ENCODE results near the gene PHKA1. TPM values are rescaled to one million over a fixed set of nuclear protein-coding genes. Genes with fewer than 3 reads are reported as not detected.
"Not testable (repeated sequence)": the region's sequence is repeated elsewhere in the genome, so short reads cannot be mapped to it uniquely, and the experiment has no call there.

Gene PHKA1
- total RNA-seq = 1 to 10 TPM; 4.2 to 9.9 TPM

GRCh38 chrX:72713599-72714477 lies at the start of gene PHKA1:
Gene PHKA1 (minus strand): TSS chrX:72714306. CDS start chrX:72713880, 426 bp downstream.
- not testable (repeated sequence) for H3K9me3 Mint-ChIP-seq; H3K36me3 Mint-ChIP-seq (ENCODE audit: low read depth); H3K27me3 Mint-ChIP-seq; H3K4me1 Mint-ChIP-seq
- Mint-ChIP-seq H3K27ac (peak within 1 kb of the TSS; percentile 51), H3K4me3 (peak within 1 kb of the TSS; percentile 71)
- peak; percentile 83 for ATAC-seq (replicated peaks)

GRCh38 chrX:72760454-72760853 lies 46.3 kb upstream of the PHKA1 start:
- not testable (repeated sequence) for H3K36me3 Mint-ChIP-seq (ENCODE audit: low read depth); H3K9me3 Mint-ChIP-seq; ATAC-seq (replicated peaks); H3K4me1 Mint-ChIP-seq; H3K27me3 Mint-ChIP-seq; H3K27ac Mint-ChIP-seq; H3K4me3 Mint-ChIP-seq

- H3K27me3 Mint-ChIP-seq; H3K4me1 Mint-ChIP-seq; H3K27ac Mint-ChIP-seq; H3K36me3 Mint-ChIP-seq (ENCODE audit: low read depth); H3K4me3 Mint-ChIP-seq; H3K9me3 Mint-ChIP-seq; ATAC-seq (replicated peaks): not testable (repeated sequence)
Measured at GRCh38 chrX:72748545-72748944, 34.4 kb upstream of the PHKA1 start.

GRCh38 chrX:72745546-72745945 lies 31.4 kb upstream of the PHKA1 start:
- not testable (repeated sequence) for H3K27ac Mint-ChIP-seq; H3K27me3 Mint-ChIP-seq; H3K4me1 Mint-ChIP-seq; H3K9me3 Mint-ChIP-seq; H3K36me3 Mint-ChIP-seq (ENCODE audit: low read depth); H3K4me3 Mint-ChIP-seq; ATAC-seq (replicated peaks)

GRCh38 chrX:72735561-72735960 lies 21.5 kb upstream of the PHKA1 start:
- Mint-ChIP-seq H3K27me3 (peaks cover 42% of the 10 kb centered on the region), H3K36me3 (ENCODE audit: low read depth) (no peaks in the 10 kb centered on the region)

GRCh38 chrX:72733636-72734035 lies 19.5 kb upstream of the PHKA1 start:
- H3K4me1 Mint-ChIP-seq; ATAC-seq (replicated peaks); H3K9me3 Mint-ChIP-seq; H3K36me3 Mint-ChIP-seq (ENCODE audit: low read depth); H3K4me3 Mint-ChIP-seq; H3K27ac Mint-ChIP-seq: not testable (repeated sequence)
- H3K27me3 Mint-ChIP-seq = peaks cover 41% of the 10 kb centered on the region

More at GRCh38 chrX:72735561-72735960, 21.5 kb upstream of the PHKA1 start:
- Mint-ChIP-seq H3K27ac (no peak overlapping the region), H3K4me1 (no peaks in the 10 kb centered on the region), H3K9me3 (no peaks in the 10 kb centered on the region), H3K4me3 (no peak overlapping the region)
- no peak for ATAC-seq (replicated peaks)

- H3K36me3 Mint-ChIP-seq (ENCODE audit: low read depth) = no peaks in the 10 kb centered on the region
- ATAC-seq (replicated peaks) = no peak
- H3K4me3 Mint-ChIP-seq = no peak overlapping the region
- H3K27ac Mint-ChIP-seq = no peak overlapping the region
- no peaks in the 10 kb centered on the region for H3K4me1 Mint-ChIP-seq
- peaks cover 17% of the 10 kb centered on the region for H3K27me3 Mint-ChIP-seq
- H3K9me3 Mint-ChIP-seq = no peaks in the 10 kb centered on the region
Measured at GRCh38 chrX:72727846-72728245, 13.7 kb upstream of the PHKA1 start.

- Mint-ChIP-seq H3K27ac (no peak overlapping the region), H3K36me3 (ENCODE audit: low read depth) (no peaks in the 10 kb centered on the region), H3K4me3 (no peak overlapping the region), H3K27me3 (no peaks in the 10 kb centered on the region), H3K9me3 (no peaks in the 10 kb centered on the region), H3K4me1 (peaks cover 5% of the 10 kb centered on the region)
- no peak for ATAC-seq (replicated peaks)
Measured at GRCh38 chrX:72716766-72717165, 2.7 kb upstream of the PHKA1 start.

- peak overlapping the region; percentile 17 for H3K4me3 Mint-ChIP-seq
Measured at GRCh38 chrX:72715546-72715945, 1.4 kb upstream of the PHKA1 start.

GRCh38 chrX:72714478-72714916 lies 391 bp upstream of the PHKA1 start:
- H3K36me3 Mint-ChIP-seq (ENCODE audit: low read depth) = no peaks in the 10 kb centered on the region
- peak; percentile 25 for ATAC-seq (replicated peaks)
- no peak overlapping the region for H3K27ac Mint-ChIP-seq
- no peaks in the 10 kb centered on the region for H3K27me3 Mint-ChIP-seq
- H3K9me3 Mint-ChIP-seq = no peaks in the 10 kb centered on the region
- H3K4me3 Mint-ChIP-seq = peak overlapping the region; percentile 71
- H3K4me1 Mint-ChIP-seq = peaks cover 5% of the 10 kb centered on the region

More at GRCh38 chrX:72715546-72715945, 1.4 kb upstream of the PHKA1 start:
- Mint-ChIP-seq H3K36me3 (ENCODE audit: low read depth) (no peaks in the 10 kb centered on the region), H3K9me3 (no peaks in the 10 kb centered on the region), H3K4me1 (peaks cover 5% of the 10 kb centered on the region), H3K27me3 (no peaks in the 10 kb centered on the region), H3K27ac (no peak overlapping the region)
- no peak for ATAC-seq (replicated peaks)

- Mint-ChIP-seq H3K36me3 (ENCODE audit: low read depth) (no peaks in the 10 kb centered on the region), H3K9me3 (no peaks in the 10 kb centered on the region), H3K27ac (peak overlapping the region; percentile 51), H3K4me1 (peaks cover 5% of the 10 kb centered on the region), H3K4me3 (peak overlapping the region; percentile 70), H3K27me3 (no peaks in the 10 kb centered on the region)
- peak; percentile 74 for ATAC-seq (replicated peaks)
Measured at GRCh38 chrX:72713130-72713529, 976 bp downstream of the PHKA1 start.

GRCh38 chrX:72712094-72712755 lies 1.9 kb downstream of the PHKA1 start:
- no peaks in the 10 kb centered on the region for H3K9me3 Mint-ChIP-seq
- H3K36me3 Mint-ChIP-seq (ENCODE audit: low read depth) = no peaks in the 10 kb centered on the region
- peak overlapping the region; percentile 70 for H3K4me3 Mint-ChIP-seq
- H3K27me3 Mint-ChIP-seq = no peaks in the 10 kb centered on the region
- peaks cover 5% of the 10 kb centered on the region for H3K4me1 Mint-ChIP-seq
- no peak for ATAC-seq (replicated peaks)
- no peak overlapping the region for H3K27ac Mint-ChIP-seq

GRCh38 chrX:72705814-72706213 lies 8.3 kb downstream of the PHKA1 start:
- Mint-ChIP-seq H3K36me3 (ENCODE audit: low read depth) (no peaks in the 10 kb centered on the region), H3K4me3 (no peak overlapping the region), H3K9me3 (no peaks in the 10 kb centered on the region), H3K27ac (no peak overlapping the region), H3K27me3 (no peaks in the 10 kb centered on the region), H3K4me1 (no peaks in the 10 kb centered on the region)
- no peak for ATAC-seq (replicated peaks)

GRCh38 chrX:72705111-72705510 lies 9.0 kb downstream of the PHKA1 start:
- H3K36me3 Mint-ChIP-seq (ENCODE audit: low read depth) = no peaks in the 10 kb centered on the region
- H3K9me3 Mint-ChIP-seq = no peaks in the 10 kb centered on the region
- H3K27ac Mint-ChIP-seq = no peak overlapping the region
- no peak for ATAC-seq (replicated peaks)
- H3K27me3 Mint-ChIP-seq = no peaks in the 10 kb centered on the region
- no peak overlapping the region for H3K4me3 Mint-ChIP-seq
- no peaks in the 10 kb centered on the region for H3K4me1 Mint-ChIP-seq

- Mint-ChIP-seq H3K36me3 (ENCODE audit: low read depth) (no peaks in the 10 kb centered on the region), H3K27ac (no peak overlapping the region), H3K4me1 (no peaks in the 10 kb centered on the region), H3K27me3 (no peaks in the 10 kb centered on the region), H3K9me3 (no peaks in the 10 kb centered on the region), H3K4me3 (no peak overlapping the region)
- ATAC-seq (replicated peaks) = no peak
Measured at GRCh38 chrX:72694170-72694569, 19.9 kb downstream of the PHKA1 start.
